Stomach (tissue), 4 donors: Measurements from ENCODE around the gene DIAPH3.

ENCODE experiments used
- EP300 ChIP-seq: sonication (generic); formaldehyde crosslinking; IDR thresholded peaks from one replicate; pipeline ENCODE4 v1.6.1; 2017; ENCODE audit warnings: antibody characterized with exemption
- POLR2A ChIP-seq, 4 donors: fragments of 450-650 bp; IDR thresholded peaks; one replicate each; pipeline ENCODE4 v1.6.1; 2016; ENCODE audit warnings: antibody characterized with exemption in 4 of 4, control low read depth in 2 of 4, mild to moderate bottlenecking in 1 of 4, moderate library complexity in 1 of 4
- POLR2AphosphoS5 ChIP-seq, 3 donors: sonication (generic); formaldehyde crosslinking; IDR thresholded peaks; one replicate each; pipeline ENCODE4 v1.6.1; 2016; ENCODE audit warnings: antibody characterized with exemption in 3 of 3
- TF ChIP-seq, protein P1 (sequence below), 7 experiments: fragments of 450-650 bp in 4 of 7; fragments of 200-600 bp in 3 of 7; sonication (generic) in 3 of 7; IDR thresholded peaks; one replicate each; pipeline ENCODE4 v1.5.1; 2016 to 2019; ENCODE audit warnings: antibody characterized with exemption in 7 of 7, control low read depth in 2 of 7, mild to moderate bottlenecking in 1 of 7

DNA sequence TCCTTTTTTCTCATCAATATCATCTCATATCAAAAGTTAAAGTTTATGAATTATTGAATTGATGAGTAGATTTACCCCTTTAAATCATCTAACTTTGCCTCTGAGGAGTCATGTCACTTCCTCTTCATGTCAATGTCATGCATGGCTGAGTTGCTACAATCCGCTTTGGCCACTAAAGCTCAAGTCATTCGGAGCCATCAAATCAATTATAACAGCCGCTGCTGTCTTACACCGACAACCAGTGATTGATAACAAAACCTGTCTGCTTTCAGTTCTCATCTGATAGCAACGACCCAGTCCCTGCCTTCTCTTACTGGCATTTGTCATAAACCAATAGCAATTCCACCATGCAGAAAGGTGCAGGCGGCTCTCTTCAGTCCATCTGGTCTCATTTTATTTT is 429.3 kb downstream of the DIAPH3 start:
- TF ChIP-seq POLR2AphosphoS5 (IDR thresholded peaks at IDR 0.05) (no peak), POLR2A (IDR thresholded peaks at IDR 0.05) (no peak), EP300 (no peak)
- TF ChIP-seq, protein P1, sequence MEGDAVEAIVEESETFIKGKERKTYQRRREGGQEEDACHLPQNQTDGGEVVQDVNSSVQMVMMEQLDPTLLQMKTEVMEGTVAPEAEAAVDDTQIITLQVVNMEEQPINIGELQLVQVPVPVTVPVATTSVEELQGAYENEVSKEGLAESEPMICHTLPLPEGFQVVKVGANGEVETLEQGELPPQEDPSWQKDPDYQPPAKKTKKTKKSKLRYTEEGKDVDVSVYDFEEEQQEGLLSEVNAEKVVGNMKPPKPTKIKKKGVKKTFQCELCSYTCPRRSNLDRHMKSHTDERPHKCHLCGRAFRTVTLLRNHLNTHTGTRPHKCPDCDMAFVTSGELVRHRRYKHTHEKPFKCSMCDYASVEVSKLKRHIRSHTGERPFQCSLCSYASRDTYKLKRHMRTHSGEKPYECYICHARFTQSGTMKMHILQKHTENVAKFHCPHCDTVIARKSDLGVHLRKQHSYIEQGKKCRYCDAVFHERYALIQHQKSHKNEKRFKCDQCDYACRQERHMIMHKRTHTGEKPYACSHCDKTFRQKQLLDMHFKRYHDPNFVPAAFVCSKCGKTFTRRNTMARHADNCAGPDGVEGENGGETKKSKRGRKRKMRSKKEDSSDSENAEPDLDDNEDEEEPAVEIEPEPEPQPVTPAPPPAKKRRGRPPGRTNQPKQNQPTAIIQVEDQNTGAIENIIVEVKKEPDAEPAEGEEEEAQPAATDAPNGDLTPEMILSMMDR (IDR thresholded peaks at IDR 0.05), result no peak
